Smooth muscle cell (in vitro differentiated cells): ENCODE results near the gene MBNL1. TPM values are rescaled to one million over a fixed set of nuclear protein-coding genes. Genes with fewer than 3 reads are reported as not detected.

ENCODE experiments used
- DNase-seq: peaks from one replicate; lab custom pipeline; 2025; ENCODE audit not compliant: unreplicated experiment; lab: John Stamatoyannopoulos, UW
- H2AFZ ChIP-seq: fragments of 200-600 bp; sonication (generic); 2 replicates; pipeline ENCODE4 v1.6.0; 2016; ENCODE audit warnings: antibody characterized with exemption, low read depth, mild to moderate bottlenecking
- H3F3A ChIP-seq: fragments of 200-600 bp; sonication (generic); 2 replicates; pipeline ENCODE4 v1.6.0; 2017; ENCODE audit warnings: antibody characterized with exemption, low read depth
- H3K27ac ChIP-seq: fragments of 200-600 bp; sonication (generic); 2 replicates; pipeline ENCODE4 v1.5.1; 2016; ENCODE audit warnings: low read depth, mild to moderate bottlenecking
- H3K27me3 ChIP-seq: fragments of 200-600 bp; sonication (generic); 2 replicates; pipeline ENCODE4 v1.6.1; 2016; ENCODE audit warnings: low read depth, mild to moderate bottlenecking
- H3K36me3 ChIP-seq: fragments of 200-600 bp; sonication (generic); 2 replicates; pipeline ENCODE4 v1.5.1; 2016; ENCODE audit warnings: low read depth
- H3K4me1 ChIP-seq: fragments of 200-600 bp; sonication (generic); 2 replicates; pipeline ENCODE4 v1.5.1; 2016; ENCODE audit warnings: low read depth
- H3K4me2 ChIP-seq: fragments of 200-600 bp; sonication (generic); 2 replicates; pipeline ENCODE4 v1.6.0; 2016; ENCODE audit warnings: mild to moderate bottlenecking
- H3K4me3 ChIP-seq: fragments of 200-600 bp; sonication (generic); 2 replicates; pipeline ENCODE4 v1.5.1; 2016; ENCODE audit warnings: mild to moderate bottlenecking
- H3K79me2 ChIP-seq: fragments of 200-600 bp; sonication (generic); 2 replicates; pipeline ENCODE4 v1.6.0; 2016; ENCODE audit warnings: low read depth, mild to moderate bottlenecking
- H3K9ac ChIP-seq: fragments of 200-600 bp; sonication (generic); 2 replicates; pipeline ENCODE4 v1.6.0; 2016; ENCODE audit warnings: low read depth
- H3K9me3 ChIP-seq: fragments of 200-600 bp; sonication (generic); replicated peaks from 2 replicates; pipeline ENCODE4 v1.5.1; 2016; ENCODE audit warnings: low read depth
- H4K20me1 ChIP-seq: fragments of 200-600 bp; sonication (generic); 2 replicates; pipeline ENCODE4 v1.6.0; 2016; ENCODE audit warnings: low read depth
- CTCF ChIP-seq: fragments of 200-600 bp; sonication (generic); IDR thresholded peaks from 2 replicates; pipeline ENCODE4 v1.5.1; 2017; ENCODE audit warnings: borderline replicate concordance, mild to moderate bottlenecking, antibody characterized with exemption; ENCODE audit not compliant: insufficient read depth, poor library complexity, severe bottlenecking
- WGBS: methylation state at CpG from one replicate; pipeline ENCODE4 v1.1.7; 2016; ENCODE audit warnings: low lambda C conversion rate; 5-methylcytosine and 5-hydroxymethylcytosine counted together
- polyA plus RNA-seq: library from polyadenylated mRNA; unstranded; fragments of >200 nt; fragmentation: Nextera tagmentation; extraction: Ambion mirVana; gene quantifications from 2 replicates; pipeline ENCODE4 v1.2.1, GENCODE V29; 2016
- total RNA-seq: library from RNA; depleted of rRNA; stranded (reverse); fragments of >200 nt; gene quantifications from 2 replicates; pipeline ENCODE4 v1.2.3, GENCODE V29; 2014

The MBNL1 gene
- total and polyA plus RNA-seq, 2 experiments from 2014 or later, result 19.5 to 128 TPM

- no peak for TF ChIP-seq CTCF
- Histone ChIP-seq H3K4me2 (no peak overlapping the region), H3K27ac (no peak overlapping the region), H3K79me2 (no peaks in the 10 kb centered on the region), H3K9ac (no peak overlapping the region), H3K9me3 (peaks cover 13% of the 10 kb centered on the region), H3F3A (no peaks in the 10 kb centered on the region), H3K4me1 (no peaks in the 10 kb centered on the region), H3K4me3 (no peak overlapping the region), H3K36me3 (no peaks in the 10 kb centered on the region), H2AFZ (no peak overlapping the region), H4K20me1 (no peaks in the 10 kb centered on the region), H3K27me3 (no peaks in the 10 kb centered on the region)
- WGBS, result 80% methylated on average over 2 of the region's 2 CpGs
- no peak for DNase-seq
Measured at GRCh38 chr3:152480282-152480953, 211.7 kb downstream of the MBNL1 start.

GRCh38 chr3:152486364-152486763 lies 217.6 kb downstream of the MBNL1 start:
- WGBS, result 86% methylated on average over 1 of the region's 1 CpG
- Histone ChIP-seq H3K27ac (no peak overlapping the region), H3K4me2 (no peak overlapping the region), H3K9ac (no peak overlapping the region), H3F3A (no peaks in the 10 kb centered on the region), H2AFZ (no peak overlapping the region), H4K20me1 (no peaks in the 10 kb centered on the region), H3K4me3 (no peak overlapping the region), H3K79me2 (no peaks in the 10 kb centered on the region), H3K9me3 (peaks cover 10% of the 10 kb centered on the region), H3K36me3 (no peaks in the 10 kb centered on the region), H3K4me1 (no peaks in the 10 kb centered on the region), H3K27me3 (no peaks in the 10 kb centered on the region)
- no peak for DNase-seq
- no peak for TF ChIP-seq CTCF

- Histone ChIP-seq H3K4me1 (no peaks in the 10 kb centered on the region), H3K79me2 (no peaks in the 10 kb centered on the region), H3K9ac (no peak overlapping the region), H3K4me2 (no peak overlapping the region), H3K36me3 (no peaks in the 10 kb centered on the region), H3K4me3 (no peak overlapping the region), H2AFZ (no peak overlapping the region), H3K27ac (no peak overlapping the region), H3K27me3 (no peaks in the 10 kb centered on the region), H3K9me3 (no peaks in the 10 kb centered on the region), H3F3A (no peaks in the 10 kb centered on the region), H4K20me1 (no peaks in the 10 kb centered on the region)
- no peak for TF ChIP-seq CTCF
- no peak for DNase-seq
- 93% methylated on average over 1 of the region's 1 CpG for WGBS
Measured at GRCh38 chr3:152488449-152488848, 219.7 kb downstream of the MBNL1 start.

GRCh38 chr3:152491922-152492321 lies 223.2 kb downstream of the MBNL1 start:
- no peak overlapping the region for H3K9ac ChIP-seq
- no peaks in the 10 kb centered on the region for H3K4me1 ChIP-seq
- H3K4me2 ChIP-seq, result no peak overlapping the region
- TF ChIP-seq CTCF, result no peak
- H3K79me2 ChIP-seq, result no peaks in the 10 kb centered on the region
- WGBS, result 87% methylated on average over 2 of the region's 2 CpGs
- H3K9me3 ChIP-seq, result no peaks in the 10 kb centered on the region
- H3K27ac ChIP-seq, result no peak overlapping the region
- H3K27me3 ChIP-seq, result no peaks in the 10 kb centered on the region
- no peak overlapping the region for H3K4me3 ChIP-seq
- no peaks in the 10 kb centered on the region for H3K36me3 ChIP-seq
- DNase-seq, result no peak
- H3F3A ChIP-seq, result no peaks in the 10 kb centered on the region
- H4K20me1 ChIP-seq, result no peaks in the 10 kb centered on the region
- H2AFZ ChIP-seq, result no peak overlapping the region
